ENCODE data around the gene WFS1. TPM values are rescaled to one million over a fixed set of nuclear protein-coding genes. Genes with fewer than 3 reads are reported as not detected.

The WFS1 gene
- total and polyA plus RNA-seq, 2 donors (not counting 1 experiment from before 2014, with no cell fraction given): 25.7 to 37.5 TPM

DNA sequence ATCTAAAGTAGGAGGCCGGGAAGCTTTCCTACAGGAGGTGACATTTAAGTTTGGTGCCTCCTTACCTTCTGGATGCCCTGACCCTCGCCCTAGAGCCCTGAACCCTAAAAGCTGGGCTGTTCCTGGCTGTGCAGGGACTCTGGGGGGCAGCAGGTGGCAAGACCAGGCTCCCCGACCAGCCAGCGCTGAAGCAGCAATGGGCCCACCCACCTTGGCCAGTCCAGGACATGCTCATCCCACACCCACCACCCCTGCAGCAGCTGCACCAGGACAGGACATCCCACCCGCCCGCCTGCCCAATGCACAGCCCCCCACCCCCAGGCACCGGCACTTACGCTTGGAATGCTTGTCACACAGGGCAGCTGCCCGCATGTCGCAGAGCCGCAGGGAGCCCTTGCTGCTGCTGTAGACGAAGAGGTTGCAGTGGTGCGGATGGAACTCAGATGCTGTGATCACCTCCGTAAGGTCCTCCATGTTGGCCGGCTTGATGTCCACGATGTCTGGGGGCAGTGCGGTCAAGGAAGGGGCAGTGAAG, 77.9 kb downstream of the WFS1 start:
- no peak overlapping the region for H3K4me2 ChIP-seq (ENCODE audit: extremely low read depth, insufficient read depth, low read length)
- H3K4me1 ChIP-seq (ENCODE audit: control insufficient read depth, extremely low read depth, insufficient read depth, low read length): no peaks in the 10 kb centered on the region
- H3K27me3 ChIP-seq (ENCODE audit: control insufficient read depth, insufficient read depth, low read length): no peaks in the 10 kb centered on the region
- H3K9ac ChIP-seq (ENCODE audit: insufficient read depth, low read length): no peak overlapping the region
- H2AFZ ChIP-seq (ENCODE audit: low read length): no peak overlapping the region
- no peaks in the 10 kb centered on the region for H3K9me3 ChIP-seq (ENCODE audit: control insufficient read depth, insufficient read depth, low read depth, low read length)
- H3K4me3 ChIP-seq (replicated peaks in 1 of 4; ENCODE audit: control extremely low read depth in 1 of 4, insufficient read depth in 1 of 4, low read depth in 3 of 4, low read length in 4 of 4): no peak overlapping the region
- no peaks in the 10 kb centered on the region for H4K20me1 ChIP-seq (ENCODE audit: control insufficient read depth, extremely low read depth, insufficient read depth, low read length)
- no peak for DNase-seq (ENCODE audit: low read depth in 2 of 2)
- no peak overlapping the region for H3K27ac ChIP-seq (ENCODE audit: insufficient read depth, low read length)
- H3K79me2 ChIP-seq (ENCODE audit: control insufficient read depth, insufficient read depth, low read length): no peaks in the 10 kb centered on the region
- no peaks in the 10 kb centered on the region for H3K36me3 ChIP-seq (ENCODE audit: control insufficient read depth, insufficient read depth, low read length)
- TF ChIP-seq, protein P1, sequence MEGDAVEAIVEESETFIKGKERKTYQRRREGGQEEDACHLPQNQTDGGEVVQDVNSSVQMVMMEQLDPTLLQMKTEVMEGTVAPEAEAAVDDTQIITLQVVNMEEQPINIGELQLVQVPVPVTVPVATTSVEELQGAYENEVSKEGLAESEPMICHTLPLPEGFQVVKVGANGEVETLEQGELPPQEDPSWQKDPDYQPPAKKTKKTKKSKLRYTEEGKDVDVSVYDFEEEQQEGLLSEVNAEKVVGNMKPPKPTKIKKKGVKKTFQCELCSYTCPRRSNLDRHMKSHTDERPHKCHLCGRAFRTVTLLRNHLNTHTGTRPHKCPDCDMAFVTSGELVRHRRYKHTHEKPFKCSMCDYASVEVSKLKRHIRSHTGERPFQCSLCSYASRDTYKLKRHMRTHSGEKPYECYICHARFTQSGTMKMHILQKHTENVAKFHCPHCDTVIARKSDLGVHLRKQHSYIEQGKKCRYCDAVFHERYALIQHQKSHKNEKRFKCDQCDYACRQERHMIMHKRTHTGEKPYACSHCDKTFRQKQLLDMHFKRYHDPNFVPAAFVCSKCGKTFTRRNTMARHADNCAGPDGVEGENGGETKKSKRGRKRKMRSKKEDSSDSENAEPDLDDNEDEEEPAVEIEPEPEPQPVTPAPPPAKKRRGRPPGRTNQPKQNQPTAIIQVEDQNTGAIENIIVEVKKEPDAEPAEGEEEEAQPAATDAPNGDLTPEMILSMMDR (conservative IDR thresholded peaks at IDR 0.05 in 1 of 2, IDR thresholded peaks at IDR 0.05 in 1 of 2; ENCODE audit: low read depth in 1 of 2, low read length in 2 of 2): no peak
- no peak for TF ChIP-seq EZH2 (IDR thresholded peaks at IDR 0.05; ENCODE audit: low read length, missing control alignments)

DNA sequence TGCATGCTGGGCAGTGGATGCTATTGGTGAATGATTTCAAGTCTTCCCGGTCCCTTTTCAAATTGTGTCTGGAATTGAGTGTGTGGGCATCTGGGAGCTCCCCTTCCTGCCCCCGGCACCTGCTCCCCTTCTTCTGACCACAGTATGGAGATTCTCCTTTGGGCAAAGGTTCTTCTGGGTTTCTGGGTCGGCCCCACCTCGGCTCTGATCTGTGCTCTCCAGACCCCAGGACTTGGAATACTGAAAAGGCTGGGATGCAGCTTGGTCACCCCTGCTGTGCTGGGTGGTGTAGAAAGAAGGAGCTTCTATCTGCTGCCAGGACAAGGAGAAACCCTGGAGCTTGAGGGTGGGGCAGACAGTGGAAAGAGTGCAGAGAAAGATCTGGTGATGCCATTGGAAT, 78.8 kb downstream of the WFS1 start:
- no peak overlapping the region for H3K27ac ChIP-seq (ENCODE audit: insufficient read depth, low read length)
- no peak overlapping the region for H3K9ac ChIP-seq (ENCODE audit: insufficient read depth, low read length)
- TF ChIP-seq, protein P1 (conservative IDR thresholded peaks at IDR 0.05 in 1 of 2, IDR thresholded peaks at IDR 0.05 in 1 of 2; ENCODE audit: low read depth in 1 of 2, low read length in 2 of 2): no peak
- no peak for TF ChIP-seq EZH2 (IDR thresholded peaks at IDR 0.05; ENCODE audit: low read length, missing control alignments)
- no peak overlapping the region for H3K4me2 ChIP-seq (ENCODE audit: extremely low read depth, insufficient read depth, low read length)
- no peaks in the 10 kb centered on the region for H3K27me3 ChIP-seq (ENCODE audit: control insufficient read depth, insufficient read depth, low read length)
- H3K36me3 ChIP-seq (ENCODE audit: control insufficient read depth, insufficient read depth, low read length): no peaks in the 10 kb centered on the region
- DNase-seq (ENCODE audit: low read depth in 2 of 2): no peak
- H4K20me1 ChIP-seq (ENCODE audit: control insufficient read depth, extremely low read depth, insufficient read depth, low read length): no peaks in the 10 kb centered on the region
- H2AFZ ChIP-seq (ENCODE audit: low read length): no peak overlapping the region
- H3K4me3 ChIP-seq (replicated peaks in 1 of 4; ENCODE audit: control extremely low read depth in 1 of 4, insufficient read depth in 1 of 4, low read depth in 3 of 4, low read length in 4 of 4): no peak overlapping the region
- H3K4me1 ChIP-seq (ENCODE audit: control insufficient read depth, extremely low read depth, insufficient read depth, low read length): no peaks in the 10 kb centered on the region
- no peaks in the 10 kb centered on the region for H3K79me2 ChIP-seq (ENCODE audit: control insufficient read depth, insufficient read depth, low read length)
- no peaks in the 10 kb centered on the region for H3K9me3 ChIP-seq (ENCODE audit: control insufficient read depth, insufficient read depth, low read depth, low read length)

DNA sequence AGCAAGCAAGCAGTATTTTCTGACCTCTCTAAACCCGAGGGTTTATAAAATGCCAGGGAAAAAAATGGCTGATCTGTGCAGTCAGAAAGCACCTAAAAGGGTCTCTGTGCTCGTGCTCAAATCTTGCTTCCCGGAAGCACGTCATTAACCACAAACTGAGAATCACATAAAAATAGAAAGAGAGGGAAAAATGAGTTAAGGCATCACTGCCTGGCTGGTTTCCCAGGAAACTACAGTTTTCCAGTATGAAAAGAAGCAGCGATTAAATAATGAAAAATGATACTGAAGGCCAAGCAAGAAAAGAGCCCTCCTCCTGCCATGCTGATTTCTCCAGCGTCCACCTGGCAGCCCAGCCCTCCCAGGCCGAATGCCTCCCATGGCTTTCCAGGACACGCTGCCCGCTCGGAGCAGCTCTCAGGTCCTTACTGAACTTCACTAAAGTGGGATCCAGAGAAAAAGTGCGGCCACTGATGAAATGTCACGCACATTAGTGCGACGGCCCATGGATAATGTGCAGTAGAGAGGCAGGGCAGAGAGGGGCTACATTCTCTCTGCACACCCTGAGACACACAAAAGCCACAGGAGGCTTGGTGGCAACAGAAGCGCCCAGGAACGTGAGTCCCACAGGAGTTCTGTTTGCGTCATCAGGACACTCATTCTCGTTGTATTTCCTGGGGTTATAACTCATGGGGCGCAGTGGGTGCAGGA, 80.4 kb downstream of the WFS1 start:
- no peak for TF ChIP-seq EZH2 (IDR thresholded peaks at IDR 0.05; ENCODE audit: low read length, missing control alignments)
- TF ChIP-seq, protein P1 (conservative IDR thresholded peaks at IDR 0.05 in 1 of 2, IDR thresholded peaks at IDR 0.05 in 1 of 2; ENCODE audit: low read depth in 1 of 2, low read length in 2 of 2): no peak
- H3K4me2 ChIP-seq (ENCODE audit: extremely low read depth, insufficient read depth, low read length): no peak overlapping the region
- DNase-seq (ENCODE audit: low read depth in 2 of 2): peak in 1 of 2 donors; percentile 43

More for the DNA sequence above, 80.4 kb downstream of the WFS1 start:
- H3K4me3 ChIP-seq (replicated peaks in 1 of 4; ENCODE audit: control extremely low read depth in 1 of 4, insufficient read depth in 1 of 4, low read depth in 3 of 4, low read length in 4 of 4): no peak overlapping the region
- H3K79me2 ChIP-seq (ENCODE audit: control insufficient read depth, insufficient read depth, low read length): no peaks in the 10 kb centered on the region
- no peaks in the 10 kb centered on the region for H3K27me3 ChIP-seq (ENCODE audit: control insufficient read depth, insufficient read depth, low read length)
- H3K9me3 ChIP-seq (ENCODE audit: control insufficient read depth, insufficient read depth, low read depth, low read length): no peaks in the 10 kb centered on the region
- no peak overlapping the region for H3K9ac ChIP-seq (ENCODE audit: insufficient read depth, low read length)
- H4K20me1 ChIP-seq (ENCODE audit: control insufficient read depth, extremely low read depth, insufficient read depth, low read length): no peaks in the 10 kb centered on the region
- no peaks in the 10 kb centered on the region for H3K36me3 ChIP-seq (ENCODE audit: control insufficient read depth, insufficient read depth, low read length)
- H2AFZ ChIP-seq (ENCODE audit: low read length): no peak overlapping the region
- H3K4me1 ChIP-seq (ENCODE audit: control insufficient read depth, extremely low read depth, insufficient read depth, low read length): no peaks in the 10 kb centered on the region
- H3K27ac ChIP-seq (ENCODE audit: insufficient read depth, low read length): no peak overlapping the region

Measured in fibroblast of lung (primary cell).